HEK293 (cell line): ENCODE data around the gene PPP1R27.

Source experiments
- CTCF ChIA-PET: fragments of 350-600 bp; formaldehyde crosslinking; extraction: SDS; loops from one replicate; lab custom pipeline; 2021; ENCODE audit warnings: antibody characterized with exemption; lab: Yijun Ruan, JAX
- POLR2A ChIA-PET: fragments of 300-600 bp; formaldehyde crosslinking; extraction: SDS; loops from one replicate; lab custom pipeline; 2020; ENCODE audit warnings: antibody characterized with exemption, inconsistent platforms; lab: Yijun Ruan, JAX
- H3K27ac ChIP-seq: fragments of 200-500 bp; sonication (Bioruptor generic); 2 replicates; pipeline ENCODE4 v1.5.1; 2014; ENCODE audit warnings: low read depth, low read length, control low read depth, inconsistent platforms; ENCODE audit errors: extremely low read depth
- H3K36me3 ChIP-seq, 2 experiments: fragments of 200-500 bp in 1 of 2; sonication (Bioruptor generic) in 1 of 2; 1 replicate in 1 of 2; 2 replicates in 1 of 2; pipeline ENCODE4 v1.5.1; 2014 to 2017; ENCODE audit warnings: inconsistent platforms in 2 of 2, low read length in 2 of 2; ENCODE audit not compliant: control insufficient read depth in 2 of 2, insufficient read depth in 1 of 2
- H3K4me1 ChIP-seq: fragments of 200-500 bp; sonication (Bioruptor generic); 2 replicates; pipeline ENCODE4 v1.5.1; 2014; ENCODE audit warnings: mild to moderate bottlenecking, low read length, inconsistent platforms; ENCODE audit not compliant: control insufficient read depth, insufficient read depth
- H3K4me3 ChIP-seq: 2 replicates; pipeline ENCODE4 v1.5.1; 2011; ENCODE audit warnings: low read depth, mild to moderate bottlenecking, control low read depth, low read length, moderate library complexity
- H3K9me3 ChIP-seq: fragments of 200-500 bp; sonication (Bioruptor generic); 2 replicates; pipeline ENCODE4 v1.5.1; 2014; ENCODE audit warnings: low read depth, low read length, inconsistent platforms; ENCODE audit not compliant: control insufficient read depth, insufficient read depth
- BCL11B ChIP-seq: fragments of 450-650 bp; formaldehyde crosslinking; IDR thresholded peaks from 2 replicates; pipeline ENCODE4 v1.5.1; 2016; ENCODE audit warnings: low read depth, missing biosample characterization, missing genetic modification characterization
- GLIS1 ChIP-seq: fragments of 450-650 bp; formaldehyde crosslinking; IDR thresholded peaks from 2 replicates; pipeline ENCODE4 v1.5.1; 2016; ENCODE audit warnings: missing biosample characterization, missing genetic modification characterization
- GLIS2 ChIP-seq: fragments of 450-650 bp; formaldehyde crosslinking; IDR thresholded peaks from 2 replicates; pipeline ENCODE4 v1.5.1; 2016; ENCODE audit warnings: missing biosample characterization, missing genetic modification characterization
- RBAK ChIP-seq: fragments of 450-650 bp; formaldehyde crosslinking; IDR thresholded peaks from 2 replicates; pipeline ENCODE4 v1.5.1; 2016; ENCODE audit warnings: missing biosample characterization, missing genetic modification characterization
- SP2 ChIP-seq: fragments of 450-650 bp; formaldehyde crosslinking; IDR thresholded peaks from 2 replicates; pipeline ENCODE4 v1.5.1; 2016; ENCODE audit warnings: missing biosample characterization, missing genetic modification characterization
- ZBTB21 ChIP-seq: fragments of 450-650 bp; formaldehyde crosslinking; IDR thresholded peaks from 2 replicates; pipeline ENCODE4 v1.5.1; 2017; ENCODE audit warnings: missing biosample characterization, missing genetic modification characterization
- ZBTB8A ChIP-seq: fragments of 450-650 bp; formaldehyde crosslinking; IDR thresholded peaks from 2 replicates; pipeline ENCODE4 v1.5.1; 2016; ENCODE audit warnings: missing biosample characterization, missing genetic modification characterization
- ZNF138 ChIP-seq: fragments of 450-650 bp; formaldehyde crosslinking; IDR thresholded peaks from 2 replicates; pipeline ENCODE4 v1.5.1; 2016; ENCODE audit warnings: missing biosample characterization, missing genetic modification characterization, borderline replicate concordance
- ZNF2 ChIP-seq: fragments of 450-650 bp; formaldehyde crosslinking; IDR thresholded peaks from 2 replicates; pipeline ENCODE4 v1.5.1; 2016; ENCODE audit warnings: missing biosample characterization, missing genetic modification characterization
- ZNF391 ChIP-seq: fragments of 450-650 bp; formaldehyde crosslinking; IDR thresholded peaks from 2 replicates; pipeline ENCODE4 v1.5.1; 2016; ENCODE audit warnings: low read depth, missing biosample characterization, missing genetic modification characterization, borderline replicate concordance
- ZNF488 ChIP-seq: fragments of 450-650 bp; formaldehyde crosslinking; IDR thresholded peaks from 2 replicates; pipeline ENCODE4 v1.5.1; 2016; ENCODE audit warnings: missing biosample characterization, missing genetic modification characterization
- ZNF548 ChIP-seq: fragments of 450-650 bp; formaldehyde crosslinking; IDR thresholded peaks from 2 replicates; pipeline ENCODE4 v1.5.1; 2016; ENCODE audit warnings: missing biosample characterization, missing genetic modification characterization
- ZNF600 ChIP-seq: fragments of 450-650 bp; formaldehyde crosslinking; IDR thresholded peaks from 2 replicates; pipeline ENCODE4 v1.5.1; 2016; ENCODE audit warnings: missing biosample characterization, missing genetic modification characterization
- ZXDB ChIP-seq: fragments of 450-650 bp; formaldehyde crosslinking; IDR thresholded peaks from 2 replicates; pipeline ENCODE4 v1.5.1; 2016; ENCODE audit warnings: missing biosample characterization, missing genetic modification characterization
- TF ChIP-seq, protein P1 (sequence below): fragments of 450-650 bp; formaldehyde crosslinking; IDR thresholded peaks from 2 replicates; pipeline ENCODE4 v1.5.1; 2016; ENCODE audit warnings: missing biosample characterization, missing genetic modification characterization
- TF ChIP-seq, protein P2 (sequence below): fragments of 450-650 bp; formaldehyde crosslinking; IDR thresholded peaks from 2 replicates; pipeline ENCODE4 v1.5.1; 2016; ENCODE audit warnings: missing biosample characterization, missing genetic modification characterization
- TF ChIP-seq, protein P3 (sequence below): fragments of 450-650 bp; formaldehyde crosslinking; IDR thresholded peaks from 2 replicates; pipeline ENCODE4 v1.5.1; 2017; ENCODE audit warnings: missing biosample characterization, missing genetic modification characterization
- TF ChIP-seq, protein P4 (sequence below): fragments of 450-650 bp; formaldehyde crosslinking; IDR thresholded peaks from 2 replicates; pipeline ENCODE4 v1.5.1; 2016; ENCODE audit warnings: missing biosample characterization, missing genetic modification characterization

PPP1R27 gene

GRCh38 chr17:81866440-81867169 lies 31.8 kb upstream of the PPP1R27 start (continued):
- TF ChIP-seq, protein P1, sequence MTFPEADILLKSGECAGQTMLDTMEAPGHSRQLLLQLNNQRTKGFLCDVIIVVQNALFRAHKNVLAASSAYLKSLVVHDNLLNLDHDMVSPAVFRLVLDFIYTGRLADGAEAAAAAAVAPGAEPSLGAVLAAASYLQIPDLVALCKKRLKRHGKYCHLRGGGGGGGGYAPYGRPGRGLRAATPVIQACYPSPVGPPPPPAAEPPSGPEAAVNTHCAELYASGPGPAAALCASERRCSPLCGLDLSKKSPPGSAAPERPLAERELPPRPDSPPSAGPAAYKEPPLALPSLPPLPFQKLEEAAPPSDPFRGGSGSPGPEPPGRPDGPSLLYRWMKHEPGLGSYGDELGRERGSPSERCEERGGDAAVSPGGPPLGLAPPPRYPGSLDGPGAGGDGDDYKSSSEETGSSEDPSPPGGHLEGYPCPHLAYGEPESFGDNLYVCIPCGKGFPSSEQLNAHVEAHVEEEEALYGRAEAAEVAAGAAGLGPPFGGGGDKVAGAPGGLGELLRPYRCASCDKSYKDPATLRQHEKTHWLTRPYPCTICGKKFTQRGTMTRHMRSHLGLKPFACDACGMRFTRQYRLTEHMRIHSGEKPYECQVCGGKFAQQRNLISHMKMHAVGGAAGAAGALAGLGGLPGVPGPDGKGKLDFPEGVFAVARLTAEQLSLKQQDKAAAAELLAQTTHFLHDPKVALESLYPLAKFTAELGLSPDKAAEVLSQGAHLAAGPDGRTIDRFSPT (tag by site-specific recombination), result peak; percentile 58
- no peak for TF ChIP-seq ZNF548 (tag by site-specific recombination)
- TF ChIP-seq, protein P2, sequence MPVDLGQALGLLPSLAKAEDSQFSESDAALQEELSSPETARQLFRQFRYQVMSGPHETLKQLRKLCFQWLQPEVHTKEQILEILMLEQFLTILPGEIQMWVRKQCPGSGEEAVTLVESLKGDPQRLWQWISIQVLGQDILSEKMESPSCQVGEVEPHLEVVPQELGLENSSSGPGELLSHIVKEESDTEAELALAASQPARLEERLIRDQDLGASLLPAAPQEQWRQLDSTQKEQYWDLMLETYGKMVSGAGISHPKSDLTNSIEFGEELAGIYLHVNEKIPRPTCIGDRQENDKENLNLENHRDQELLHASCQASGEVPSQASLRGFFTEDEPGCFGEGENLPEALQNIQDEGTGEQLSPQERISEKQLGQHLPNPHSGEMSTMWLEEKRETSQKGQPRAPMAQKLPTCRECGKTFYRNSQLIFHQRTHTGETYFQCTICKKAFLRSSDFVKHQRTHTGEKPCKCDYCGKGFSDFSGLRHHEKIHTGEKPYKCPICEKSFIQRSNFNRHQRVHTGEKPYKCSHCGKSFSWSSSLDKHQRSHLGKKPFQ (tag by site-specific recombination), result peak; percentile 70; the same call in 1 of the 2 replicates
- TF ChIP-seq, all 188 proteins: peak for 12

- Histone ChIP-seq H3K9me3 (no peaks in the 10 kb centered on the region), H3K4me1 (peaks cover 14% of the 10 kb centered on the region; the same call in 1 of the 2 replicates), H3K27ac (peak overlapping the region; percentile 100), H3K36me3 (peaks cover 12 to 77% of the 10 kb centered on the region in 2 experiments; a peak in 2 of 3 replicates), H3K4me3 (no peak overlapping the region)
- ChIA-PET POLR2A (interaction anchor here (0.7 to 2.5 kb wide), 16 partner anchors 12 to 199 kb away, joined by 3 to 14 read pairs (median 5); partner anchors contain the start of genes ALYREF, ANAPC11, ARL16 and CCDC137), CTCF (interaction anchor here (0.6 to 1.8 kb wide), 4 partner anchors 49 to 229 kb away, joined by 3 to 4 read pairs (median 3); no protein-coding TSS in a partner anchor)
- no peak for TF ChIP-seq ZNF488 (tag by site-specific recombination)
- 0 out of 2 replicates have a peak, but pooled peaks have one; percentile 14 for TF ChIP-seq ZNF600 (tag by site-specific recombination)
- no peak for TF ChIP-seq ZXDB
- TF ChIP-seq, protein P1 (tag by site-specific recombination), result 0 out of 2 replicates have a peak, but pooled peaks have one; percentile 34
- TF ChIP-seq GLIS1 (tag by site-specific recombination), result 0 out of 2 replicates have a peak, but pooled peaks have one; percentile 9
- TF ChIP-seq, protein P3, sequence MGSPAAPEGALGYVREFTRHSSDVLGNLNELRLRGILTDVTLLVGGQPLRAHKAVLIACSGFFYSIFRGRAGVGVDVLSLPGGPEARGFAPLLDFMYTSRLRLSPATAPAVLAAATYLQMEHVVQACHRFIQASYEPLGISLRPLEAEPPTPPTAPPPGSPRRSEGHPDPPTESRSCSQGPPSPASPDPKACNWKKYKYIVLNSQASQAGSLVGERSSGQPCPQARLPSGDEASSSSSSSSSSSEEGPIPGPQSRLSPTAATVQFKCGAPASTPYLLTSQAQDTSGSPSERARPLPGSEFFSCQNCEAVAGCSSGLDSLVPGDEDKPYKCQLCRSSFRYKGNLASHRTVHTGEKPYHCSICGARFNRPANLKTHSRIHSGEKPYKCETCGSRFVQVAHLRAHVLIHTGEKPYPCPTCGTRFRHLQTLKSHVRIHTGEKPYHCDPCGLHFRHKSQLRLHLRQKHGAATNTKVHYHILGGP (tag by site-specific recombination), result no peak
- no peak for TF ChIP-seq RBAK (tag by site-specific recombination)
- no peak for TF ChIP-seq ZNF138 (tag by site-specific recombination)
- no peak for TF ChIP-seq ZBTB8A (tag by site-specific recombination)
- TF ChIP-seq, protein P4, sequence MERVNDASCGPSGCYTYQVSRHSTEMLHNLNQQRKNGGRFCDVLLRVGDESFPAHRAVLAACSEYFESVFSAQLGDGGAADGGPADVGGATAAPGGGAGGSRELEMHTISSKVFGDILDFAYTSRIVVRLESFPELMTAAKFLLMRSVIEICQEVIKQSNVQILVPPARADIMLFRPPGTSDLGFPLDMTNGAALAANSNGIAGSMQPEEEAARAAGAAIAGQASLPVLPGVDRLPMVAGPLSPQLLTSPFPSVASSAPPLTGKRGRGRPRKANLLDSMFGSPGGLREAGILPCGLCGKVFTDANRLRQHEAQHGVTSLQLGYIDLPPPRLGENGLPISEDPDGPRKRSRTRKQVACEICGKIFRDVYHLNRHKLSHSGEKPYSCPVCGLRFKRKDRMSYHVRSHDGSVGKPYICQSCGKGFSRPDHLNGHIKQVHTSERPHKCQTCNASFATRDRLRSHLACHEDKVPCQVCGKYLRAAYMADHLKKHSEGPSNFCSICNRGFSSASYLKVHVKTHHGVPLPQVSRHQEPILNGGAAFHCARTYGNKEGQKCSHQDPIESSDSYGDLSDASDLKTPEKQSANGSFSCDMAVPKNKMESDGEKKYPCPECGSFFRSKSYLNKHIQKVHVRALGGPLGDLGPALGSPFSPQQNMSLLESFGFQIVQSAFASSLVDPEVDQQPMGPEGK (tag by site-specific recombination), result no peak; the same call in 1 of the 2 replicates
- 0 out of 2 replicates have a peak, but pooled peaks have one; percentile 12 for TF ChIP-seq BCL11B (tag by site-specific recombination)
- no peak; the same call in 1 of the 2 replicates for TF ChIP-seq GLIS2
- no peak for TF ChIP-seq SP2 (tag by site-specific recombination)
- TF ChIP-seq ZNF2 (tag by site-specific recombination), result peak; percentile 38; the same call in 1 of the 2 replicates
- TF ChIP-seq ZBTB21 (tag by site-specific recombination), result no peak
- no peak for TF ChIP-seq ZNF391
Measured at GRCh38 chr17:81865733-81866439, 31.0 kb upstream of the PPP1R27 start.
